ENCODE data around the gene AGAP3. TPM values are rescaled to one million over a fixed set of nuclear protein-coding genes. Genes with fewer than 3 reads are reported as not detected.

The AGAP3 gene
- total RNA-seq, 2 experiments from 2014 or later: 16.7 to 17.7 TPM

DNA sequence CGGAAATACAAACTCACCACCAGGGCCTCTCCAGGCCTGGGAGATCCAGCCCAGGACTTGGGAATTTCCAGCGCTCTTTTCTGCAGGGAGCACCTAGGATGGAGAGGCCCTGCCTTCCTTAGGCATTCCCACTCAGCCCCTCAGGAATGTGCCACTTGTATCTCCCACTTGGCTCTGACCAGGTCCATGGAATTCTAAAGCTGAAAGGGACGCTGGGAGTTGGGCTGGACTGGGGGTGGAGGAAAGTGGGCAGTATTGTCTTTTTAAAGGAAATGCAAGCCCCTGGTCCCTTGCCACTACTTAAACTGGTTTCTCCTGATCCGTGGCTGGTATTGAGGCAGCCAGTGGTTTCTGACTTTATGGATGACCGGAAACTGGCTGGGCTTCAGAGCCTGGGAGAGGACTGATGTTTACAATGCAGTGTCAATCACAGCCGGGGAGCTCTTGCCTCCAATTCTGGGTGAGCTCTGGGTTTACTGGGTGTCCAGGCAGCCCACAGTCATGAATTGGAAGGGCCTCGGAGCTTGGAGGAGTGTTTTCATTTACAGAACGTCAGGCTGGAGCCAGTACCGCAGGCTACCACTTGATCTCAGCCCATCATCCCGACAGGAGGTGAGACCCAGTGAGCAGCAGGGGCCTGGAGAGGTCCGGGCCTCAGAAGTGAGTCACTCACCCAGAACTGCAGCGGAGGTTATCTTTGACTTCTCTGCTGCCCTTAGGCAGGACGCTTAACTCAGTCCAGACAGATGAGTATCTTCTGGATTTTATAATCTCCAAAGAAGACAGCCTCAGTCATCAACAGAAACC lies 27.3 kb downstream of the AGAP3 start:
- H3K9me3 Mint-ChIP-seq: no peaks in the 10 kb centered on the region
- DNase-seq: no peak
- H3K27me3 Mint-ChIP-seq (ENCODE audit: low read depth): peaks cover 11% of the 10 kb centered on the region
- CTCF ChIA-PET: interaction anchor here (0.6 to 5.5 kb wide), 6 partner anchors 10 to 189 kb away, joined by 3 to 49 read pairs (median 4); no protein-coding TSS in a partner anchor
- intact Hi-C loops (cut with micrococcal nuclease): loop anchor here (5.0 kb wide), 2 partner anchors 126 to 336 kb away; no protein-coding TSS in a partner anchor
- H3K27ac Mint-ChIP-seq: no peak overlapping the region
- peaks cover 6% of the 10 kb centered on the region for H3K4me1 Mint-ChIP-seq (ENCODE audit: low read depth)
- peak overlapping the region; percentile 11 for H3K4me3 Mint-ChIP-seq
- H3K36me3 Mint-ChIP-seq (ENCODE audit: low read depth): peaks cover 2% of the 10 kb centered on the region

DNA sequence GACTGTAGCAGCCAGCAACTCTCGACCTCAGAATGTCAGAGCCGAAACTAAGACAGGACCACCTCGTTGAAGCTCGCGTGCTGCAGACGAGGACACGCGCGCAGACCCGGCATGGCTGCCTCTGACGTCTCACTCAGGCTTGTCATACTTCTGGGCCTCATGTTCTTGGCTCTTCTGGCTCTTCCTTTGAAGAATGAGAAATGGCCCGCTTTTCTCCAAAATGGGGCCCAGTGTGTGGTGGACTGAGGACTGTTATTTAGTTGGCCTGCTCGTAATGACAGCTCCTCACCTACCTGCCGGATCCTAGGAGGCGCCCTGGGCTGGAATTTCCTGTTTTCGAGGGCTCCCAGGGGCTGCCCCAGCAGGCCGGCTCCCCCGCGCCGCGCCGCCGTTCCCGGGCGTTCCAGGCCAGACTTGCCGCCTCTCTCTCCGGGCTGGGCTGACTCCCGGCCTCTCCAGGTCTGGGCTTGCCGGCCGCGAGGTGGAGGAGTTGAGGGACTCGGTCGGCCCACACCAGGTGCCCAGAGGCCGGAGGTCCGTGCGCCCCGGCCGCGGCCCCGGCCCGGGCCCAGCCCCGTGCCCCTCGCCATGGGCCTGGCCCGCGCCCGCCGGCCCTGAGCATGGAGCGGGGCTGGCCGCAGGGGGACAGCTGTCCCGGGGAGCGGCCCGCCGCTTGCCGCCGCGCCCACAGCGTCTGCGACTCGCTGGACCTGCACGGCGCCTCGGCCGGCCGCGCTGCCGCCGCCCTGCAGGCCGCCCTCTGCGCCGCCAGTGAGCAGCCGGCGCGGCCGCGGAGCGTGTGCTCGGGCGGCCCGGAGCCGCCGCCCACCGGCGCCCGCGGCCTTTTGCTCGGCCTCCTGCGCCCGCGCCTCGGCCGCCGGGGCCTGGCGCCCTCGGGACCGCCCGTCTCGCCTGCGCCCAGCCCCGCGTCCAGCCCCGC lies 28.1 kb downstream of the AGAP3 start:
- DNase-seq: no peak
- Mint-ChIP-seq H3K4me3 (peak overlapping the region; percentile 11), H3K9me3 (no peaks in the 10 kb centered on the region), H3K4me1 (ENCODE audit: low read depth) (peaks cover 8% of the 10 kb centered on the region), H3K27me3 (ENCODE audit: low read depth) (peaks cover 11% of the 10 kb centered on the region), H3K36me3 (ENCODE audit: low read depth) (peaks cover 2% of the 10 kb centered on the region), H3K27ac (no peak overlapping the region)
- CTCF ChIA-PET: interaction anchor here (1.0 to 1.3 kb wide), 4 partner anchors 9 to 38 kb away, joined by 3 to 7 read pairs (median 4); no protein-coding TSS in a partner anchor
- intact Hi-C loops (cut with micrococcal nuclease): loop anchor here (5.0 kb wide), 2 partner anchors 127 to 337 kb away; no protein-coding TSS in a partner anchor

DNA sequence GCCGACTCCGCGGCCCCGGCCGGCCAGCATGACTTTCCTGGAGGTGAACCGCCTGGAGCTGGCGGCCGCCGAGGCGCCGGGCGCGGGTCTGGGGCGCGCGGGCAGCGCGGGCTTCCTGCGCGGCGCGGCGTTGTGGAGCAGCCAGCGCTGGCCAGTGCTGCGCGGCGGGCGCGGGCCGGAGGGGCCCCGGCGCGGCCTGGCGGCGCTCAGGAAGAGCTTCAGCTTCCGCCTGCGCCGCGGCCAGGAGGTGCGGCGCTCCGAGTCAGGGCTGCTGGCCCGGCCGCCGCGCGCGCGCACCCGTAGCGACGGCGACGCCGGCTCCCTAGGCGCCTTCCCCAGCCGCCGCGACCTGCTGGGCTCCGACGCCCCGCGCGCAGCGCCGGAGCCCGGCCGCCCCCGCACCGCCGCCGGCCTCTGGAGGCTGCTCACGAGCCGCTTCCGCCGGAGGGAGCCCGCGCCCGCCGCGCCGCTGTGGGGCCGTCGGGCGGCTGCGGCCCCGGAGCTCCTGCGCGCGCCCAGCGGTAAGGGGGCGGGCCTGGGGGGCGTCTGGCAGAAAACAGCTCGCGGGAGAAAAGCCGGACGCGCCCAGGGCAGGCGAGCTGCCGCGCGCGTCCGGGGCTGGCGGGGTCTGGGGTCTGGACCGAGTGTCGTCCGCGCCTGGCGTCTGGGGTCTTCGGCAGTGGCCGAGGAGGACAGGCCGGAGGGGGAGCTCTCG lies 29.0 kb downstream of the AGAP3 start:
- DNase-seq: peak; percentile 36
- peak overlapping the region; percentile 60 for H3K4me3 Mint-ChIP-seq
- CTCF ChIA-PET: interaction anchor here (0.7 to 1.6 kb wide), 5 partner anchors 9 to 153 kb away, joined by 3 to 8 read pairs (median 5); no protein-coding TSS in a partner anchor
- H3K27me3 Mint-ChIP-seq (ENCODE audit: low read depth): peaks cover 11% of the 10 kb centered on the region
- H3K9me3 Mint-ChIP-seq: no peaks in the 10 kb centered on the region
- no peak overlapping the region for H3K27ac Mint-ChIP-seq
- intact Hi-C loops (cut with micrococcal nuclease): no loop called here
- H3K36me3 Mint-ChIP-seq (ENCODE audit: low read depth): peaks cover 2% of the 10 kb centered on the region
- H3K4me1 Mint-ChIP-seq (ENCODE audit: low read depth): peaks cover 8% of the 10 kb centered on the region

DNA sequence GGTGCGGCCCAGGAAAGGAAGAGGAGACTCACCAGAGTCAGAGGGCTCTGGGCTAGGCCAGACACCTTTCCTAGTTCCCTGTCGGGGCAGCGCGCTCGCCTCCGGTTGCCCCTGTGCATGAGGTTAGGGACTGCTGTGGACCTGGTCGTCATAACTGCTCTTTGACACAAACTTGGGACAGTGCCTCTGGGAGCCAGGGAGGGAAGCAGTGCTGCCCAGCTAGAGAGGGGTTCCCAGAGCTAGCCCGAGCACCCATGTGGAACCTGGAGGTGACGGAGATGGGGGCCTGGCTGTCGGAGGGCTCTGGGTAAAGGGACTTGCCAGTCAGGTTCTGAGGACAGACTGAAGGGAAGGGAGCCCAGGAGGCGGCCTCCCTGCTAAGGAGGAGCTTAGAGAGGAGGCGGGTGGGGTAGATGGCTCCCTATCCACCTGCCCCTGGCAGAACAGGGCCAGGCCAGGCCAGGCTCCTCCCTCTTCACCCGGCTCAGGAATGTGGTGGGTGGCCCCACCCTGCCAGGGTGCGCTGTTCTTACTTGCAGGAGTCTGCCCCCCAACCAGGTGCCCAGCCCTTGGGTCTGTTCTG lies 29.7 kb downstream of the AGAP3 start:
- CTCF ChIA-PET: interaction anchor here (0.7 to 1.6 kb wide), 5 partner anchors 8 to 153 kb away, joined by 3 to 8 read pairs (median 5); no protein-coding TSS in a partner anchor
- Mint-ChIP-seq H3K4me3 (peak overlapping the region; percentile 60), H3K36me3 (ENCODE audit: low read depth) (peaks cover 2% of the 10 kb centered on the region), H3K27ac (no peak overlapping the region), H3K27me3 (ENCODE audit: low read depth) (peaks cover 11% of the 10 kb centered on the region), H3K4me1 (ENCODE audit: low read depth) (peaks cover 8% of the 10 kb centered on the region), H3K9me3 (no peaks in the 10 kb centered on the region)
- no peak for DNase-seq
- intact Hi-C loops (cut with micrococcal nuclease): no loop called here

DNA sequence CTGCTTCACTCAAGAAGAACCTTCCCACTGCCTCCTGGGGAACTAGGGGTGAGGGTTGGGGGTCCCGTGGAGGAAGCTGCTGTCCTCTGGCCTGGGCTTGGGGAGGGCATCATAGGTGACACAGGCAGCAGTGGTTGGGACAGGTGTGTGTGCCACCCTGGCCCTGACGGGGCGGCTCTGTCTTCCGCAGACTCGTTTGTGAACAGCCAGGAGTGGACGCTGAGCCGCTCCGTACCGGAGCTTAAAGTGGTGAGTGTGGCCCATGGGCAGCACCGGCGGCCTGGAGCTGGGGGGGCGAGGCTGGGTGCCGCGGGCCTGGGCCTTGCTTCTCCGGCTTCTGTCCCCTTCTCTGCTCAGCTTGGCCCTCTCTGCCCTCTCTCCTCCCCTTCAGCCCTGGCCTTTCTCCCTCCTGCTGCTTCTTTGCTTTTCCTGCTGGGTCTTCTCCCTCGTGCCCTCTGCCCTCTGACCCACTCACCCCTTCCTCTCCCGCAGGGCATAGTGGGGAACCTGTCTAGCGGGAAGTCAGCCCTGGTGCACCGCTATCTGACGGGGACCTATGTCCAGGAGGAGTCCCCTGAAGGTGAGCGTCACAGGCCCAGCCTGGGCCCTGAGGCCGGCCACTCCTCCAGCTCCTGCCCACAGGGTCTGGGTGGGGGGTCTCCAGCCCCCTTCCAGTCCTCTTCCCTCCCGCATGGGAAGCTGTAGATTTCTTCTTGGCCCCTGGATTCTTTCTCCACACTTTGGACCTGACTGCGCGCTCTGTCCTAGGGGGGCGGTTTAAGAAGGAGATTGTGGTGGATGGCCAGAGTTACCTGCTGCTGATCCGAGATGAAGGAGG lies 30.5 kb downstream of the AGAP3 start:
- peak overlapping the region; percentile 62 for H3K4me3 Mint-ChIP-seq
- intact Hi-C loops (cut with micrococcal nuclease): no loop called here
- CTCF ChIA-PET: interaction anchor here (0.6 to 1.6 kb wide), 6 partner anchors 45 to 235 kb away, joined by 3 to 7 read pairs (median 4); no protein-coding TSS in a partner anchor
- DNase-seq: no peak
- H3K4me1 Mint-ChIP-seq (ENCODE audit: low read depth): peaks cover 8% of the 10 kb centered on the region
- H3K27ac Mint-ChIP-seq: no peak overlapping the region
- peaks cover 11% of the 10 kb centered on the region for H3K27me3 Mint-ChIP-seq (ENCODE audit: low read depth)
- peaks cover 4% of the 10 kb centered on the region for H3K36me3 Mint-ChIP-seq (ENCODE audit: low read depth)
- H3K9me3 Mint-ChIP-seq: no peaks in the 10 kb centered on the region

DNA sequence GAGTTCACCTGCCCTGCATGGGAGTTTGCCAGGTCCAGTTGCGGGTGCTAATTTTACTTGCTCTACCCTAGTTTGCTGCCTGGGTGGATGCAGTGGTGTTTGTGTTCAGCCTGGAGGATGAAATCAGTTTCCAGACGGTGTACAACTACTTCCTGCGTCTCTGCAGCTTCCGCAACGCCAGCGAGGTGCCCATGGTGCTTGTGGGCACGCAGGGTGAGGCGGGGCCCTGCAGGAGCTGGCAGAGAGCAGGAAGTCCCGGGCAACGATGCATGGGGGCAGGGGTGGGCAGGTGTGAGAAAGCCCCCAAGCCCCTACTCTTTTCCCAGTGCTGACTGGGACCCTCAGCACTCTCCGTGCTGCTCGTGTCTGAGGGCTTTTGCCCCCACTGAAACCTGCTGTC lies 31.3 kb downstream of the AGAP3 start:
- no peaks in the 10 kb centered on the region for H3K9me3 Mint-ChIP-seq
- peaks cover 4% of the 10 kb centered on the region for H3K36me3 Mint-ChIP-seq (ENCODE audit: low read depth)
- H3K27me3 Mint-ChIP-seq (ENCODE audit: low read depth): peaks cover 11% of the 10 kb centered on the region
- H3K4me1 Mint-ChIP-seq (ENCODE audit: low read depth): peaks cover 8% of the 10 kb centered on the region
- H3K27ac Mint-ChIP-seq: no peak overlapping the region
- CTCF ChIA-PET: interaction anchor here (0.6 to 1.5 kb wide), 5 partner anchors 44 to 235 kb away, joined by 3 to 7 read pairs (median 3); no protein-coding TSS in a partner anchor
- DNase-seq: peak; percentile 41
- H3K4me3 Mint-ChIP-seq: peak overlapping the region; percentile 62
- intact Hi-C loops (cut with micrococcal nuclease): no loop called here

DNA sequence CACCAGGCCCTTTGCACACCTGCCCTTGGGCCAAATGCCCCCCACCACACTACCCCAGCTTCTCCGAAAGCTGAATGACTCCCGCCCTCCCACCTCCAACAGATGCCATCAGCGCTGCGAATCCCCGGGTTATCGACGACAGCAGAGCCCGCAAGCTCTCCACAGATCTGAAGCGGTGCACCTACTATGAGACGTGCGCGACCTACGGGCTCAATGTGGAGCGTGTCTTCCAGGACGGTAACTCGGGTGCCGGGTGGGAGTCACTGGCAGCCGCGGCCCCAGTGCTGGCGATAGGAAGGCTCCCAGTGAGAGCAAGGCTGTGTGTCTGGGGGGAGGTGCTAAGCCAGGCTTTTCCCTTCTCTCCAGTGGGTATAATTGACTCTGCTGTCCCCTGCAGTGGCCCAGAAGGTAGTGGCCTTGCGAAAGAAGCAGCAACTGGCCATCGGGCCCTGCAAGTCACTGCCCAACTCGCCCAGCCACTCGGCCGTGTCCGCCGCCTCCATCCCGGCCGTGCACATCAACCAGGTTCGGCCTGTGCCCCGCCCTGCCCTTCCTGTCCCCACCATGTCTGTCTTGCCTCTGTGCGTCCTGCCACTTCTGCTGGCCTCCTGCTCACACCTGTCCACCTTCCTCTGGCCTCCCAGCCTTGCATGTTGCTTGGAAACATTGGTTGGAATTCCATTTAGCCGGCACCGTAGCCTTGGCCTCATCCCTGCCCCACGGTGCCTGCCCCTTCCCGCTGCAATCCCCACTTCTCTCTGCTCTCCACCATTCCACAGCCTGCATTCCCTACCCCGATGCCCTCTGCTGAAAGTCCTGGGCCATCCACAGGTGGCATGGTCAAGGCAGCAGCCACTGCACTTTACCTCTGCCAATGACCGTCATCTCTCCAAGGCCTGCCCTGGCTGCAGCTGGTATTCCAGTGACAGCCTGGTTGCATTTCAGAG lies 32.1 kb downstream of the AGAP3 start:
- Mint-ChIP-seq H3K27me3 (ENCODE audit: low read depth) (peaks cover 5% of the 10 kb centered on the region), H3K4me3 (no peak overlapping the region), H3K9me3 (no peaks in the 10 kb centered on the region), H3K27ac (no peak overlapping the region), H3K36me3 (ENCODE audit: low read depth) (peaks cover 4% of the 10 kb centered on the region), H3K4me1 (ENCODE audit: low read depth) (peaks cover 8% of the 10 kb centered on the region)
- intact Hi-C loops (cut with micrococcal nuclease): no loop called here
- CTCF ChIA-PET: interaction anchor here (1.3 to 1.5 kb wide), 4 partner anchors 11 to 220 kb away, joined by 3 to 7 read pairs (median 4); no protein-coding TSS in a partner anchor
- DNase-seq: no peak

DNA sequence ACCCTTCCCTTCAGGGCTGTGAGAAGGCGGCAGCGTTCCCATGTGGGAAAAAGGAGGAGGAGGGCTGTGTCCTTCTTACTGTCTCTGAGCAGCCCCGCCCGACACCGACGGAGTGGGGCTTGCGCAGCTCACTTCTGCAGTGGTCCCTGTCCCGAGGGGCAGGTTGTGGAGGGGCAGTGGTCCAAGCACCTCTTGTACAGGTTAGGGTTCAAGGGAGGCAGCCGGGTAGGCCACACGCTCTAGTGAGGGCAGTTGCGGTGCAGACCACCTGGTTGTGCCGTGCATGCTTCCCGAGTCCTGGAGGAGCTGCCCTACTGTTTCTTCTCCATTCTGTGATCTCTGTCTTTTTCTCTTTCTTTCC lies 32.8 kb downstream of the AGAP3 start:
- H3K27ac Mint-ChIP-seq: no peak overlapping the region
- no peaks in the 10 kb centered on the region for H3K9me3 Mint-ChIP-seq
- CTCF ChIA-PET: interaction anchor here (1.2 to 1.3 kb wide), 2 partner anchors 10 to 11 kb away, joined by 4 to 5 read pairs; no protein-coding TSS in a partner anchor
- H3K4me3 Mint-ChIP-seq: no peak overlapping the region
- intact Hi-C loops (cut with micrococcal nuclease): no loop called here
- peaks cover 12% of the 10 kb centered on the region for H3K4me1 Mint-ChIP-seq (ENCODE audit: low read depth)
- H3K27me3 Mint-ChIP-seq (ENCODE audit: low read depth): peaks cover 2% of the 10 kb centered on the region
- peaks cover 9% of the 10 kb centered on the region for H3K36me3 Mint-ChIP-seq (ENCODE audit: low read depth)
- no peak for DNase-seq

DNA sequence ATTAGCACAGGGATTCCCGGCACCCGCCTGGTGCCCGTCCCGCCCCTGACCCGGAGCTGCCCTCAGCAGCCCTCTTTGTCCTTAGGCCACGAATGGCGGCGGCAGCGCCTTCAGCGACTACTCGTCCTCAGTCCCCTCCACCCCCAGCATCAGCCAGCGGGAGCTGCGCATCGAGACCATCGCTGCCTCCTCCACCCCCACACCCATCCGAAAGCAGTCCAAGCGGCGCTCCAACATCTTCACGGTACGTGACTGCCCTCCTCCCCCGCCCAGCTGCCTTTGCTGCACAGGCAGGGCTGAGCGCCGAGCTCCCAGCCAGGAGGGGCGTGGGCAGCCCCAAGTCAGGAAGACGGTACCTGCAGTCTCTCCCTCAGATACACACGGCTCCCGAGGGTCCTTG lies 33.6 kb downstream of the AGAP3 start:
- intact Hi-C loops (cut with micrococcal nuclease): no loop called here
- Mint-ChIP-seq H3K27me3 (ENCODE audit: low read depth) (no peaks in the 10 kb centered on the region), H3K36me3 (ENCODE audit: low read depth) (peaks cover 10% of the 10 kb centered on the region), H3K9me3 (no peaks in the 10 kb centered on the region), H3K27ac (no peak overlapping the region), H3K4me1 (ENCODE audit: low read depth) (peaks cover 12% of the 10 kb centered on the region), H3K4me3 (no peak overlapping the region)
- CTCF ChIA-PET: interaction anchor here (0.7 to 1.4 kb wide), 5 partner anchors 11 to 184 kb away, joined by 3 to 5 read pairs (median 3); no protein-coding TSS in a partner anchor
- DNase-seq: no peak

DNA sequence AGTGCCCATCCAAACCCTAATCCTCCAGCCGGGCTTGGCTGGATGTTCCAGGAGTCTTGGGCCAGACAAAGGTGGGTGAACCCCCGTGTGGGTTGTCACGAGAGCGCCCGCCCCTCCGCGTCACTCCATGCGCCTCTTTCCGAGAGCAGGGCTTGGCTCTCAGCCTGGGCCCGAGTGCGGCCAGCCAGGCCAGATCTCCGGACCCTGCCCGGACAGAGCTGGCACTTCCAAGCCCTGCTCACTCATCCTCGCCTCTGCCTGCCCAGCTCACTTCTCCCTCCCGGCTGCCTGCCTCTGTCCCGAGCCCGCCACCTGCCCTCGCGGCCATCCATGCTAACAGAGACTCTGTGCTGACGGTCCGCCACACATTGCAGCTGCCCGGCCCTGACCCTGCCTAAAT lies 34.6 kb downstream of the AGAP3 start:
- Mint-ChIP-seq H3K4me1 (ENCODE audit: low read depth) (peaks cover 12% of the 10 kb centered on the region), H3K36me3 (ENCODE audit: low read depth) (peaks cover 10% of the 10 kb centered on the region), H3K27me3 (ENCODE audit: low read depth) (no peaks in the 10 kb centered on the region), H3K27ac (no peak overlapping the region), H3K4me3 (no peak overlapping the region), H3K9me3 (no peaks in the 10 kb centered on the region)
- CTCF ChIA-PET: interaction anchor here (0.8 to 1.4 kb wide), 3 partner anchors 10 to 183 kb away, joined by 3 read pairs; no protein-coding TSS in a partner anchor
- no peak for DNase-seq
- intact Hi-C loops (cut with micrococcal nuclease): no loop called here

All from activated naive CD4-positive, alpha-beta T cell treated with anti-CD3 and anti-CD28 coated beads for 36 hours (primary cell).